HG02763 (cell line): ENCODE measurements around the gene SCYGR7.
"Not testable (repeated sequence)": the region's sequence is repeated elsewhere in the genome, so short reads cannot be mapped to it uniquely, and the experiment has no call there.

Experiments used
- ATAC-seq: cut with Tn5 transposase; IDR thresholded peaks from one replicate; pipeline ENCODE4 v1.9.1; 2021; ENCODE audit warnings: mild to moderate bottlenecking, moderate library complexity; ENCODE audit not compliant: unreplicated experiment

The SCYGR7 gene

DNA sequence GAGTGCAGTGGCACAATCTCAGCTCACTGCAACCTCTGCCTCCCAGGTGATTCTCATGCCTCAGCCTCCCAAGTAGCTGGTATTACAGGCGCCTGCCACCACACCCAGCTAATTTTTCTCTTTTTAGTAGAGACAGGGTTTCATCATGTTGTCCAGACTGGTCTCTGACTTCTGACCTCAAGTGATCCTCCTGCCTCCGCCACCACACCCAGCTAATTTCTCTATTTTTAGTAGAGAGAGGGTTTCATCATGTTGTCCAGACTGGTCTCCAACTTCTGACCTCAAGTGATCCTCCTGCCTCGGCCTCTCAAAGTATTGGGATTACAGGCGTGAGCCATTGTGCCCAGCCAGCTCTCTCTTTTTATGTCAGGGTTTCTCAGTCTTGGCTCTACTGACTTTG lies 28.1 kb downstream of the SCYGR7 start:
- ATAC-seq: not testable (repeated sequence)

DNA sequence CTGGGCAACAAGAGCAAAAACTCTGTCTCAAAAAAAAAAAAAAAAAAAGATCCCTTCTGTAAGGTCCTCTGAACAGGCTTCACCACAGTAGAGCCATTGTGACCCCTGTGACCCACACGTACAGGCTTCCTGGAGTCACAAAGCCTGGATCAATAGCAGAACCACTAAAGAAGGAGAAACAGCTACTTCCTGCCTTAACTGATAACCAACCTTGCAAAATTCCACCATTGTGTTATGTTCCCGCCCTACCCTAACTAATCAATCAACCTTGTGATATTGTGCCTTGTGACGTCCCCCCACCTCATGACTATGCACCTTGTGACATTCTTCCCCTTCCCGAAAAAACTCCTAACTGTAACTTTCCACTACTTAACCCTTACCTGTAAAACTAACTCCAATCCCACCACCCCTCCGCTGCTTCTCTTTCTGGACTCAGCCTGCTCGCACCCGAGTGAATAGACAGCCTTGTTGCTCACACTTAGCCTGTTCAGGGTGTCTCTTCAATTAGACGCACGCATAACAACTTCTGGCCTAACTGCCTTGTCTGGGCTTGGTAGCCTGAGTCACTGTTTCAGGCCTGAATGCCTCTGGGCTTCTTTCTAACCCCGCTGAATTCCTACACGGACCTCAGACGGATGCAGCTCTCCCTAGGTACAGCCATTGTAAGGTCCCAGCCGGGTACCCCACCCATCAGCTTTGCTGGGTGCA lies 31.4 kb downstream of the SCYGR7 start:
- ATAC-seq: no peak

DNA sequence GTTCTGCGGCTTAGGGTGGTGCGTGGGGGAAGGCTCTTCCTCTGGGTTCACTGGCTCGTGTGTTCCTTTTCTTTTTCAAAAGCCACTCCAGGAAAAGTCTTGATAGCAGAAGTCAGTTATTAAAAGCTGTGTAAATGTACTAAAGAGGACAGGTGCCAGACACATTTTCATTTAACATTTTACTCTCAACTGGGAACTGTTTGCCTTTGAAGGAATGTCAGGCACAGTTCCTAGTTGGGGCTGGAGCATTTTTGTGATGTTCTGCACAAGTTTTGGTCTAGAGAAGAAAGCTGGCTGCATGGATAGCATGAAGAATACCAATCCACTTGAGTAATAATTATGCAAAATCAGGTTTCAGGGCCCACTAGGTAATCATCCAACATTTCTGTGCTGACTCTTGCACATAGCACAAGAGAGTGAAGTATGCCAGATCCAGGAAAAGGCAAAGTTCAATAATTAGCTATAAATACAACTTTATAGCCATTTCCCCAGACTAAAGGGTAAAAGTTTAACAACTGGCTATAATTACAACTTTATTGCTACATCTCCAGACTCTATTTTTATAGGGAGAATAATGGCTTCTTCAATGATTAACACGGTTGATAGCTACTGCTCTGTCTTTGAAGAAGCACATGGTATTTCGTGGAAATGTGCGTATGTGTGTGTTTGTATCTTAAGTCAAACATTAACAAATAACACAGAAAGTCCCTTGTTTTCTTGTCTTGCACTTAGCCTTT lies 33.8 kb downstream of the SCYGR7 start:
- ATAC-seq: no peak

DNA sequence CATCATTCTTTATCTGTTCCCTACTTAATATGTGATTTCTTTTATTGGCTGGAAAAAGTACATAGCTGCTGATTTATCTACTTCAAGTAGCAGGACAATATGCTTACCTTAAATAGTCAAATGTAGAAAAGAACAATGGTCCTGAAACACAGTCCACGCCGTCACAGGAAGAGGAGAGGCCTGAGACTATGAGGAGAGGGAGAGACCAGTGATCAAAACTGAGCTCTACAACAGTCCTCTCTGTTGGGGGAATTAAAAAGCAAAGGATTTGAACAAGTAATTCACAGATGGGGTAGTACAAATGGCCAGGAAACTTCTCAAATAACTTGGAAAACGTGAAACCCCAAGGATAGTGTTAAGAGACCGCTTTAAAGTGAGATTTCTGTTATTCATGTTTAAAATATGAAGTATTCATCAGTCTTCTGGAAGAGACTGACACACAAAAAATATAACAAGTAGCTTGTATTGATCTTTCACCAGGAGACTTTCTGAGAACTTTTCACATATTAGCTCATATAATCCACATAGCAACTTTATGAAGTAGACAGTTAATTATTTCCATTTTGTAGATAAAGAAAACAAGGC lies 37.7 kb downstream of the SCYGR7 start:
- ATAC-seq: peak; percentile 12

DNA sequence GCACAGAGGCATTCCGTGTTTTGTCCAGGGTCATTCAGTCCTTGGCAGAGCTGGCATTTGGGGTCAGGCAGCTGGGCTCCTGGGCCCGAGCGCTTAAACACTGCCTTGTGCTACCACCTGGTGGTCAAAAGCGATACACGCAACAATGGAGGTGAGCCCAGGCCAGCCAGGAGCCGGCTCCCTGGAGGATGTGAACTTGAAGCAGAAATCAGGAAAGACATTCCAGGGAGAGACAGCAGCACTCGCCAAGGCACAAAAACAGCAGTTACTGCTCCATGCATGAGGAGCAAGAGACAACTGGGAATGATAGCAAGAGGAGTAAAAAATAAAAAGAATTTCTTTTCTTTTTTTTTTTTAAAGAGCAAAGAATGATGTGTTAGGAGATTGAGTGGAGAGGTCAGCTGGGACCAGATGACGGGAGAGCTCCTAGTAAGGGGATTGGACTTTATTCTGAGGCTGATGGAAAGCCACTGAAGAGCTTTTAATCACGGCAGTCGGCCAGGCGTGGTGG lies 38.3 kb downstream of the SCYGR7 start:
- ATAC-seq: peak; percentile 99

DNA sequence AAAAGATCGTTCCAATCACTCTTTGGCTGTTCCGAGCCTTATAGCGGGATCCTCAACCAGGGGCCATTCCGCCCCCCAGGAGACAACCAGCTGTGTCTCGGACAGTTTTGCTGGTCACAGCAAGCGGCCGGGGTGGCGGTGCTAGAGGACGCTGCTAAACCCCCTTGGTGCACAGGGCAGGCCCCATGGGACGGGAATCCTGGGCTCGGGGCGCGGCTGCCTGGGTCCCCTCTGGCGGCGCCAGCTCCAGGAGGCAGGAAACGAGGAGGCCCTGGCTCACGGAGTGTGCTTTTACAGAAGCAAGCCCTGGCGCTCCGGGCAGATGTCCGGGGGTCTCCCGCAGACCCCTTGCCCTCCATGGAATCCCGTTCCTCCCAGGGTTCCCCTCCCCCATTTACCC lies 39.7 kb downstream of the SCYGR7 start:
- no peak for ATAC-seq

DNA sequence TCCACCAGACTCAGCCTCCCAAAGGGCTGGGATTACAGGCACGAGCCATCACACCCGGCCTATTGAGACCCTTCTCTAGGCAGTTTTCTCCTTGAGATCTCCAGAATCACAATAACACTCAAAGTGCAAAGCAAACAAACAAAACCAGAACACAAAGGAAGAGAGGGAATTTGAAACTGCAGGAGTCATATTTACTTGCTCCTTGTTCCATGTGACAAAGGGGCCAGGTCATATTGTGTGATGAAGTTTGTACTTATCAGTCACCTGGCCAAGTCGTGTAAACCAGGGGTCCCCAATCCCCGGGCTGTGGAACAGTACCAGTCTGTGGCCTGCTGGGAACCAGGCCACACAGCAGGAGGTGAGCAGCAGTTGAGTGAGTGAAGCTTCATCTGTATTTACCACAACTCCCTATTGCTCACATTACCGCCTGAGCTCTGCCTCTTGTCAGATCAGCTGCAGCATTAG lies 44.1 kb downstream of the SCYGR7 start:
- no peak for ATAC-seq

DNA sequence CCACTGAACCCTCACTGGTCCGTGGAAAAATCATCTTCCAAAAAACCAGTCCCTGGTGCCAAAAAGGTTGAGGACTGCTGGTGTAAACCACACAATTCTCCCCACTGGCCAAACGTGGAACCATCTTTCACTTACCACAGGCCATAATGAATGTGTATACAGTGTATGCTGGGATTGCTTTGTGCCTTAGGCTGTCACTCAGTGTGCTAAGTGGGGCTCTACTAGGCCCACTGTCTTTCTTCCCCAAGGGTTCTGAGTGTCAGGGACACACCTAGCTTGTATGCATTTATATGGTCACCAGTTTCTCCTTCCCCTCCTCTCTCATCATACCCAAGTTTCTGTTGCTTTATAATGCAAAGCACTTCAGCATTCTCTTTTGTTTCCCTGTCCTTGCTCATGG lies 44.8 kb downstream of the SCYGR7 start:
- ATAC-seq: no peak

DNA sequence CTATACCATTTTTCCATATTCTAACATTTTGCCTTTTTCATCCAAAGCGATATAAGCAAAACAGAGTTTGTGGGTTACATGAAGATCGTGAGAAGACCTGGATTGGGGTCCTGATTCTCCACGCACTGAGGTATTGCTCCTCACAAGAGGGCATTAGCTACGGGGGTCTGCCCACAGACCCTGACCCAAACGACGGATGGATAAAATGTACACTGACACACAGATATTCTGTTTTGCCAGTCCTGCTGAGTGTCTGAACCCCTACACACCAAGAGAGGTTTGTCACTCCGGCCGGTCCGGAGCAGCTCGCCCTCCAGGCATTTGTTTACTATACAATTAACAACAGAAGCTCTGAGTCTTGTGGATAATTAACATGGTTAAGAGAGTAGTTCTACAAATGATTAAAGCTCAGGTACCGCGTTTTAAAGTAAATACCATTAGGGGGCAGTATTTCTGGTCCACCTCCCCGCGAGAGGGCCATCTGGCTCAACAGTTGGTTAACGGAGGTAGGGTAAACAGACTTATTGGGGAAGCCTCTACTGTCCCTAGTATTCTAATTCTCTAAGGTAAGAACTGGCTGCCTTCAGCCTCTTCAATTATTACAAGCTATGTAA lies 46.0 kb downstream of the SCYGR7 start:
- no peak for ATAC-seq

DNA sequence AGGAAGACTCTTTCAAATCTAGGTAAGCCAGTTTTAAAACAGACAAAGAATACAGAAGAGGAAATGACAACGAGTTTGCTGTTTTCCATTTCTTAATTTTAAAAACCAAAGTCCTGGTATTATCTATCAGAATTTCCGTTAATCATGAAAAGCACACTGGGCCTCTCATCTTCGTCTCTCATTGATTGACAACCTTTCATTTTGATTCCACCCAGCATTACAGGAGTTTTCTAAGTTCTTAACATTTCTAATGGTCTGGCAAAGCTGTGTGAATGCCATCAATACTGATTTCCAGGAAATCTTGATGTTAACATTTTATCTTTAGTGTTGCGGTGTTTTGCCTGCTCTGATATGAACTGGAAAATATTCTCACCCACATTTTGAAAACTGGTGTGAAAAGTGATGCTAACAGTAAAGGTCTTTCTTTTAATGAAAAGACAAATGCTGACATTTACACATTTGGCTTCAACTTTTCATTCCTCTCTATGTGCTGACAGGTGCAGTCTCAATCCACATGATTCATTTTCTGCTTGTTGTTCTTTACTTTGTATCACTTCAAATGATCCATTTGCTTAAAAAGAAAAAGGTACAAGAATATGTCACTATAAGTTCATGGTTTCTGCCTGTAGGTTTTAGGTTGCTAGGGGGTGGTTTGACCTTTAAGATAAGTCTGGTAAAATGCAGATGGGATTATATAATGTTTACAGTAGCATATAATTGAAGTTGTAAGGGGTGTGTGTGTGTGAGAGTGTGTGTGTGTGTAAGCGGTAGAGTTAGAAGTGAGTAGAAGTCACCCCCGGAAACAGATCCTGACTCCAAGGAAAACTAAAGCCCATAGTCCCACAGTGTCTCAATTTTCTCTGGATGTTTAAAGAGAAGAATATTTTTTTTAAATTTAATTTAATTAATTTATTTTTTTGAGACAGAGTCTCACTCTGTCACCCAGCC lies 47.0 kb downstream of the SCYGR7 start:
- ATAC-seq: no peak
